Uterus (tissue), 2 donors: ENCODE data around the gene ZCCHC14.

Source experiments
- CTCF ChIP-seq, 4 experiments: fragments of 200-600 bp in 2 of 4; fragments of 450-650 bp in 2 of 4; sonication (generic) in 2 of 4; IDR thresholded peaks; one replicate each; pipeline ENCODE4 v1.5.1; 2016 to 2019; ENCODE audit warnings: antibody characterized with exemption in 4 of 4, mild to moderate bottlenecking in 2 of 4, moderate library complexity in 1 of 4
- POLR2A ChIP-seq, 2 donors: fragments of 450-650 bp; IDR thresholded peaks; one replicate each; pipeline ENCODE4 v1.6.1; 2016; ENCODE audit warnings: antibody characterized with exemption in 2 of 2, mild to moderate bottlenecking in 1 of 2, moderate library complexity in 1 of 2

DNA sequence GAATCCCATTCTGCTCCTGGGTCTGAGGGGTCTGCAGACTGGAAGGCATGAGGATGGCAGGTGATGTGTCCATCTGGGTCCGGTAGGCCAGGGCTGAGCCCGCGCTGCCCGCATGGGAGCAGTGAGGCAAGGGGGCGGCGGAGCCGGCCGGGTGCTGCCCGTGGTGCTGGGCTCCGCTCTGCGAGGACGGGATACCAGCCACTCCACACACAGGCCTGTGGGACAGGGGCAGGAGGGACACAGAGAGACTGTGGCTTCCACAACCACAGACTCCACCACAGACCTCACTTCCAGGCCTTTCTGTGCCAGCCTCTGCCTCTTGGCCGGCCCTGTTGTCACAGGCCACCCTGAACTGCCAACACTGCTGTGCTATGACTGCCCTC, 75.3 kb downstream of the ZCCHC14 start:
- TF ChIP-seq CTCF (IDR thresholded peaks at IDR 0.05) (no peak), POLR2A (IDR thresholded peaks at IDR 0.05) (no peak)
